Measurements from ENCODE around the gene CMIP. TPM values are rescaled to one million over a fixed set of nuclear protein-coding genes. Genes with fewer than 3 reads are reported as not detected.

CMIP gene
- total and polyA plus RNA-seq, 10 of the 15 experiments (the other 5 are each of a cell fraction or from before 2014, with no cell fraction given): 1.2 to 43.2 (median 4.4) TPM

- ChIA-PET POLR2A (interaction anchor here (0.8 kb wide), 1 partner anchor 16 kb away, joined by 3 read pairs; no protein-coding TSS in a partner anchor), SMC1A (ENCODE audit: uncharacterized antibody, unreplicated experiment) (interaction anchor here (0.9 to 1.5 kb wide), 2 partner anchors 11 to 38 kb away, joined by 3 to 6 read pairs; no protein-coding TSS in a partner anchor), RAD21 (ENCODE audit: unreplicated experiment) (interaction anchor here (1.0 to 2.0 kb wide), 3 partner anchors 8 to 59 kb away, joined by 3 to 8 read pairs (median 5); no protein-coding TSS in a partner anchor), CTCF (interaction anchor here (0.7 to 1.1 kb wide), 2 partner anchors 40 to 645 kb away, joined by 3 read pairs; no protein-coding TSS in a partner anchor)
- no peak overlapping the region for H3K4me3 ChIP-seq
- in situ Hi-C loops (cut with MboI): no loop called here
- peaks cover 0 to 6% of the 10 kb centered on the region in 2 experiments; a peak in 3 of 4 replicates for H3K36me3 ChIP-seq (ENCODE audit: control insufficient read depth in 2 of 2, insufficient read depth in 2 of 2, low read length in 1 of 2)
- H3K4me2 ChIP-seq (ENCODE audit: control insufficient read depth, insufficient read depth): no peak overlapping the region
- BruUV-seq (replicated peaks): no TSS peak
- peaks cover 19% of the 10 kb centered on the region for H3K79me2 ChIP-seq (ENCODE audit: control insufficient read depth, insufficient read depth, low read length)
- no peak for DNase-seq (ENCODE audit: low read depth, low spot score)
- intact Hi-C loops (cut with micrococcal nuclease; ENCODE audit: unreplicated experiment): loop anchor here (10.0 kb wide), 1 partner anchor 326 kb away; no protein-coding TSS in a partner anchor
- no peaks in the 10 kb centered on the region for H3K9me3 ChIP-seq (replicated peaks; ENCODE audit: control insufficient read depth, insufficient read depth, low read length)
- no peaks in the 10 kb centered on the region for H3K27me3 ChIP-seq (replicated peaks in 1 of 2; ENCODE audit: control insufficient read depth in 2 of 2, insufficient read depth in 2 of 2, low read length in 1 of 2)
- peaks cover 9% of the 10 kb centered on the region for H3K4me1 ChIP-seq (ENCODE audit: control insufficient read depth, insufficient read depth, low read length)
- no peak for FAIRE-seq
- WGBS (ENCODE audit: insufficient coverage, insufficient replicate concordance, low lambda C conversion rate, missing lambda C conversion rate): 86% methylated on average over 7 of the region's 7 CpGs
- no peaks in the 10 kb centered on the region for H4K20me1 ChIP-seq (ENCODE audit: control insufficient read depth, insufficient read depth)
- no peak overlapping the region for H3K27ac ChIP-seq (ENCODE audit: control insufficient read depth, insufficient read depth)
- no peak overlapping the region for H2AFZ ChIP-seq (ENCODE audit: control insufficient read depth, low read depth, low read length)
- H3K9ac ChIP-seq (ENCODE audit: control insufficient read depth, insufficient read depth, low read length): no peak overlapping the region
- ATAC-seq: peak; percentile 12; the same call in 2 of the 3 replicates
- TF ChIP-seq LARP7 (IDR thresholded peaks at IDR 0.05) (no peak), SKIL (IDR thresholded peaks at IDR 0.05; ENCODE audit: low read depth, poor library complexity, severe bottlenecking) (no peak), ZNF207 (IDR thresholded peaks at IDR 0.05; ENCODE audit: borderline replicate concordance) (no peak), HDAC6 (IDR thresholded peaks at IDR 0.05; ENCODE audit: unreplicated experiment) (no peak), SUZ12 (IDR thresholded peaks at IDR 0.05; ENCODE audit: unreplicated experiment) (no peak), CTCF (IDR thresholded peaks at IDR 0.05 in 2 of 3, conservative IDR thresholded peaks at IDR 0.05 in 1 of 3; ENCODE audit: control insufficient read depth in 2 of 3, extremely low read depth in 1 of 3, insufficient read depth in 1 of 3, low read depth in 3 of 3, low read length in 3 of 3) (no peak), BMI1 (IDR thresholded peaks at IDR 0.05; ENCODE audit: borderline replicate concordance) (no peak), POLR2AphosphoS2 (IDR thresholded peaks at IDR 0.05; ENCODE audit: low read depth, low read length) (no peak), CEBPB (IDR thresholded peaks at IDR 0.05; ENCODE audit: borderline replicate concordance in 1 of 2, low read depth in 2 of 2, low read length in 2 of 2) (no peak), YY1 (IDR thresholded peaks at IDR 0.05; ENCODE audit: low read depth, low read length) (no peak), ZNF274 (IDR thresholded peaks at IDR 0.05; ENCODE audit: insufficient read depth, insufficient read length) (no peak), MAX (IDR thresholded peaks at IDR 0.05; ENCODE audit: low read depth, low read length) (no peak), PRDM15 (CRISPR knock-in tag; IDR thresholded peaks at IDR 0.05) (no peak), CREB1 (IDR thresholded peaks at IDR 0.05; ENCODE audit: low read depth) (no peak), TCF12 (IDR thresholded peaks at IDR 0.05; ENCODE audit: low read depth, low read length) (no peak)
These were observed 44.2 kb downstream of the CMIP start for GRCh38 chr16:81488687-81489411.

Measured in GM12878 (cell line).